IPS DF 4.7 (cell line): ENCODE results near the gene SBF2.

ENCODE experiments used
- DNase-seq: peaks from one replicate; pipeline ENCODE4 v3.0.0-alpha.2; 2013; ENCODE audit warnings: low spot score; ENCODE audit errors: extremely low read depth

The SBF2 gene

GRCh38 chr11:9776203-9776602, 517.8 kb downstream of the SBF2 start:
- DNase-seq: no peak

GRCh38 chr11:9775398-9775779, 518.6 kb downstream of the SBF2 start:
- DNase-seq: no peak

DNA sequence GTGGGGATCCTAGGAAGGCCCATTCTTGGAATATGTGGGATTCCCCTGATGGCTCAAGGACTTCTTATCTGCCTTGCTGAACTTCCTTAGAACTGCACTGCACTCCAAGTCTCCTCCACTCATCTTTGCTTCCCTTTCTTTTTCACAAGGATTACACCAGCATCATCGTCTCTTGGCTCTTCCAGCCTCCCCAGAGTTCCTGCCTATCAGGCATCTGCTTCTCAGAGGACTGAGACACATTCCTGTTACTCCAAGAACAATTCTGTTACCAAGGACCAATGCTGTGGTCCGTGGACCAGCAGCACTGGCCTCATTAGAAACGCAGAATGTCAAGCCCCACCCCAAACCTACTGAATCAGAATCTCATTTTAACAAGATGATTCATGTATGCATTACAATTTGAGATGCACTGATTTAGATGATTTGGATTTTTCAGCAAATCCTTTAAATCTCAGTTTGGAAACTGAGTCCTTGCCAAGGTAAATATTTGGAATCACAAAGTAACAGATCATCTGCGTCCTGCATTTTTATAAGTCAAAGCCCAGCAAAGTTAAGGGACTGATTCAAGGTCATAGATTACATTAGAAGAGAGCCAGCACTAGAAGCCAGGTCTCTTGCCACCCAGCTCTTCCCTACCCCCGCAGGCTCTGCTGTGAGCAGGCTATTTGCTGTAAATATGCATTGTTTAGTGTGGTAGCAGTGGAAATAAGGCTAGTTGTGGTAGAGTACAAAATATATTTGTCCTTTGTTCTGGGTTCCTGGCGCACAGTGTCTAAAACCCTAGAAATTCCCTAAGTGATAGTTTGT, 519.2 kb downstream of the SBF2 start:
- DNase-seq: no peak

GRCh38 chr11:9774109-9774508, 519.9 kb downstream of the SBF2 start:
- DNase-seq: no peak

- no peak for DNase-seq
Observed at GRCh38 chr11:9773524-9773923, 520.5 kb downstream of the SBF2 start.

DNA sequence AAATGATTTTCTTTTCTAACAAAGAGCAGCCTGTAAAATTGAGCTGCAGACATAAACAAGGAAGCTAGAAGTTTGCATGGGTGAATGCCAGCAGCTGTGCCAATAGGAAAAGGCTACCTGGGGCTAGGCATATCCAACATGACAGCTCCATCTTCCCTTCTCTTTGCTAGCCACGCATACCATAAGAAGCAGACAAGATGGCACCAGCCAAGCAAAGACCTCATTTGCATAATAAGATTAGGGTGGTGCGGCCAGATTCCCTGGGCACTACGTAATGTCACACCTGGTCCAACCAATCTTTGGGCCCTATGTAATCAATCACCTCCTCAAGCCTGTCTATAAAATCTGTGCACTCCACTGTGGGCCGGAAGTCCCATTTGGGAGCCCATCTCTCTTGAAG, 521.8 kb downstream of the SBF2 start:
- DNase-seq: no peak

DNA sequence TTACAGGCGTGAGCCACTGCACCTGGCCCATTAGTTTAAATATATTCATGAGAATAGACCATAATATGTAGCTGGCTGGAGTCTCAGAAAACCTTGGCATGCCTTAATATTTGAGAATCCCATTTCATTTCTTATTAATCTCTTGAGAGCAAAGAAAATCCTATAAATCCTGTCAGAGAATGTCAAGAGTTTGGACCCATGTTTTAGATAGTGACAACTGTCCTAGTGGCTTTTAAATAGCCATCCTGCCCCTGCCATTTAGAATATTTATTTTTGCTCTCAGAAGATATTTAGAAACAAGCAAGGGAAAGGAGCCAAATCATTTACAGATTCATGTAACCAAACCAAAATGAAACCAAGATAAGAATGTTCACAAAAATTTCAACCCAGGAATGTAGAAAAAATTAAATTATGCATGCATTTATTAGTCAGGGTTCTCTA, 522.9 kb downstream of the SBF2 start:
- DNase-seq: no peak

- no peak for DNase-seq
Observed at GRCh38 chr11:9769621-9770020, 524.4 kb downstream of the SBF2 start.

GRCh38 chr11:9765320-9766101, 528.5 kb downstream of the SBF2 start:
- DNase-seq: no peak

DNA sequence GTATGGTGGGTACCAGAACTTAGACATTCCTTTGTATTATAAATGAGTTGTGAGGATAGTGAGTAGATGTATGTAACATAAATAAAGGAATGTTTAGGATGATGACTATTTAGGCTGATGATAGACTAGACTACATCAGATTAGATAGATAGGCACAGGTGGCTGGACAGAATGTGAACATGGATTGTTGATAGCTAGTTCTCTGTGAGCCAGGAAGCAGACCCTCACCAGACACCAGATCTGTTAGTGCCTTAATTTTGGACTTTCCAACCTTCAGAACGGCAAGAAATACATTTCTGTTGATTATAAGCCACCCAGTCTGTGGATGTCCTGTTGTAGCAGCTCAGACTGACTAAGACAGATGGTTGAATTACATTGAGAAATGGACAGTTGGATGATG, 530.7 kb downstream of the SBF2 start:
- no peak for DNase-seq

DNA sequence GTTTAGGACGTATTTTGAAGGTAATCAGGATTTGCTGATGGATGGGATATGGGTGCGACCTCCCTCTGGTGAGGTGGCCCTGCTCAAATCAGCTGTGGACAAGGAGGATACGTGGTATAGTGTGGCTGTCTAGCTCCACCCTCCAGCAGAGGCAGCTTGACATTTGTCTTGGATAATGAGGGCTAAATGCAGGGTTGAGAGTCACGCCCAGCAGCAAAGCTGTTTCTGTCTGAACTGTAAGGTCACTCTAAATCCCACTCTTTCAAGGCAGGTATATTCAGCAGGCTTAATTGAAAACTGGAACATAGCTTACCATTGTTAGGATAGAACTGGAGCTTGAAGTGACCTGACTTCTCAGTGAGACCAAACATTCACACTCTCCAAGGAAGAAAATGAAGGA, 531.5 kb downstream of the SBF2 start:
- no peak for DNase-seq

- DNase-seq: no peak
Observed at GRCh38 chr11:9761441-9761945, 532.5 kb downstream of the SBF2 start.

DNA sequence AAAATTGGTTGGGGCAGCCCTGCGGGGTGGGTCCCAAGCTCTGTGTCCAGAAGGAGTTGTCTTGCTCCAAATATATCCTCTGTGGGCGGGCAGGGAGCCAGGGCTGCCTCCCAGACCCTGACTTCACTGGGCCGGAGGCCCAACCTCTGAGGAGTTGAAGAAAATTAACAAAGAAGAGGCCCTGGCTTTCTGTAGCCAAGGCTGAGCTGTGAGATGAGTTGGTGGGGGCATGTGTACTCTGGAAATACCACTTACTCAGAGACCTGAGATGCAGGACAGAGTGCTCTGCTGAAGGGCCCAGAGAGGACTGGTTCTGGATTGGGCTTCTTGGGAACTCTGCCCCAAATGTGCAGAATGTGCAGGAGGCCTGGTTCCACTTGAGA, 533.8 kb downstream of the SBF2 start:
- no peak for DNase-seq

GRCh38 chr11:9759519-9760192, 534.4 kb downstream of the SBF2 start:
- no peak for DNase-seq

DNA sequence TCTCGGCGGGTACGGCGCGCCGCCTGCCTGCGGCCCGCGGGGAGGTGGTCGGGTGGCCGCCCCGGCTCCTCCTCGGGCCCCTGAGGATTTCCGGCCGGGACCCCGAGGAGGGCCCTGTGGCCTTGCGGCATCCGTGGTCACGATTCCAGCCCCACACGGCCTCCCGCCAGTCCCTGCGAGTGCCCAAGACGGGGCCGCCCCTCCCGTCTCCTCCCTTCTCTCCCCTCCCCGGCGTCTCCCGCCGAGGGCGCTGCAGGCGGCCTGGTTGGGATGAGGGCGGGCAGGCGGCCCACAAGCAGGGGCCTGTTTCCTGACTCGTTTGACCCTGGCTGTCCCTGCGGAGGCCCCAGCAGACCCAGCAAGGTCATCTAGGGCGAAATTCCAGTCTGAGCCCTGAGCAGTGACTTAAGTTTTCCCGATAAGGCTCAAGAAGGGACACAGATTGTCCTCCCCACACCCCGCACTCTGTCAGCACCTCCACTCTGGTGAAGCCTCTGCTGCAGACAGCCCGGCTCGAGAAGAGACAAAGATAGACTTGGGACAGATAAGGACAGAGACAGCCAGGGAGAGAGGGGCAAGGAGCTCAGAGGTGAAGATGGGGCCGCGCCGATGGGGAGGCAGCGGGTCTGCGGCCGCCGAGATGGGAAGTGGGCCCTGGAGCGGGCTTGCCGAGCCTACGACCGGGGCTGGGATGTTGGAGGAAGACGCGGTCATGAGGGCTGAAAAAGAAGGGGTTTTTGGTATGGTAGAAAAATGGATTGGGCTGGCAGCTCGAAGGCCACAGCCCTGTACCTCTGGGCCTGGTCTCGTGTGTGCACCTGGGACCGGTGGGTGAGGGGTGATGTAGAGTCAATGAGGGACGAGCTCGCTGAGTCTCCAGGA, 535.1 kb downstream of the SBF2 start:
- no peak for DNase-seq

DNA sequence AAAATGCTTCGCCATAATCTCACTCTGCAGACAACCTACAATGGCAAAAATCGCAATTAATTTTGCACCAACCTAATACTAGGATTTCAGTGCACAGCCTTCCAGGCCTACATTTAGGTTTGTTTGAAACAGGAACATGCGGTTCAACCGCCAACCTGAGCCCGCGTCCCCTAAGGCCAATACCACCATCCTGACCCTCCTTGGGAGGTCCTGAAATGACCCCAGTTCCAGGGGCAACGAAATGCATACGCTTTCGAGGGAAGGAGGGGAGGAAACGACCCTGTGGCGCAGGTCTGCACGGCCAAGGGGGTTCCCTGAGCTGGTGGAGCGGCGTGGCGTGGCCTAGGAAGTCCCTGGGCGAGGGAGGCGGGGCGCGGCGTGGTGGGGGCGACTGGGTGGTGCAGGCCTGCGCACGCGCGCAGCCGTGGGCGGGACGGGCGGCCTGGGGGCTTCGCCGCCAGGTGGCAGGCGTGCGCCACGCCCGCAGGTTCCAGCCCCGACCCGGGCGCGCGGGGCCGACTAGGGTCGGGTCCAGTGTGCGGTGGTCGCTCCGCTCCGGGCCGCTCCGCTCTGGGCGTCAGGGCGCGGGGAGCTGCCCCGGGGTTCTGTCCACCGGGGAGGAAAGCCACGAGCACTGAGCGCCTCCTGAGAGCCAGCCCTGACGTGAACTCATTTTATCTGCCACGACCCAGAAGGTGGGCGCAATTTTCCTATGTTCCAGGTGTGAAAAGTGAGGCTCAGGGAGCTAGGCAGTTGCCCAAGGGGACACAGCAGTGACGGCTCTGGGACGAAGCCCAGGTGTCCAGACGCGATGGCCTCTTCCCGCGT, 536.0 kb downstream of the SBF2 start:
- no peak for DNase-seq

DNA sequence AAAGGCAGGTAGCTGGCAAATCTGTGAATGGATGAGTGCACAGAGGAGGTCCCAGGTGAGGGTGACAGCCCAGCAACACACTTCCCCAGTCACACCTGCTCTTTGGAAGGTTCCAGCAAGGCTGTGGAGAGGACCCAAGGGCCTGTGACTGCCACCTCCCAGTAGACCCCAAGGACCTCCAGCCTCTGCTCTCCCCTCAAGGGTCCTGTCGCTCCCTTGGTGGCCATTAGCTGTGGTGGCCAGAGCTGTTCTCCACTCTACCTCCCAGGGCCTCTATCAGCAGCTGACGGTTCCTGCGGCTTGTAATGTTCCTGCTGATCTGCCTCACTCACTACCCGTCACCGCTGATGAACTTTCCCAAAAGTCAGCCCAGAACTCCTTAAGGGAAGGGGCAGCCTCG, 537.1 kb downstream of the SBF2 start:
- DNase-seq: no peak

DNA sequence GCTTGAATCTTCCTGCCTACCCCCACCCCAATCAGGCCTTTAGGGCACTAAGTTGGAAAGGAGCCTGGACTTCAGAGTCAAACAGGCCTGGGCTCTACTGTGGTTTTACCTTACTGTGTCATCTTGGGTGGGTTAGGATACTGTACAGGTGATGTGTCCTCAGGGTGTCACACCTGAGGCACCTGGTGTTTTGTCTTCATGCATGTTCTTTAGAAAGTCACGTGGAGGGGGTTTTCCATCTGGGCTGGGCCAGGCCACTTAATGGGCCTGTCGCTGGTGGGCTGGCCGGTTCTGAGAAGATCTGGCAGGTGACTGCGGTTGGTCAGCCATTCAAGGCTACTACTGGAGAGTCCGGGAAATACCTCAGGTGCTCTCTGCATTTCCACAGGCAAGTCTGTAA, 537.6 kb downstream of the SBF2 start:
- DNase-seq: no peak

- no peak for DNase-seq
Observed at GRCh38 chr11:9755561-9756185, 538.3 kb downstream of the SBF2 start.

DNA sequence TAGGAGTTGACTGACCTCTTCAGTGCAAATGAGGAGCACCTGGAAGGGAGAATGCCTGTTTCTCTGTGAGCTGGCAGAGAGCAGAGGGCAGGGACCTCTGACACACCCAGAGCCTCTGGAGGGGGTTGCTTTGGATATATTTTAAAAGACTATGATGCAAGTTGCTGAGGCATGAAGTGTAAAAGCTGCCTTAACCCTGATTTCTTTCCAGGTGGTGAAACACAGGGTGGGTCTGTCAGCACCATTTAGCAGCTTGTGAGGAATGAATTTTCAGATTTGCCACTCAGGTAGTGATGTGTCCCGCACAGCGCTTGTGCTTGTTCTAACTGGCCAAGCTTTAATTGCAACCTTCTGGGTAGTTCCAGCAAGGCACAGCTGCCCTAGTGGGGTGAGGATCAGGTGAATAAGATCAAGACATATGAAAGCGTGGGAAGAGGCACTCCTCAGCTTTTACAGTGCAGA, 540.0 kb downstream of the SBF2 start:
- DNase-seq: no peak
